Esophagus squamous epithelium (tissue), 5 donors: Measurements from ENCODE around the gene SPAG8. TPM values are rescaled to one million over a fixed set of nuclear protein-coding genes. Genes with fewer than 3 reads are reported as not detected.

Experiments
- DNase-seq: peaks from one replicate; lab custom pipeline; 2025; lab: John Stamatoyannopoulos, UW
- H3K27ac ChIP-seq, 4 donors: fragments of 200-600 bp; sonication (generic); one replicate each; pipeline ENCODE4 v1.5.1; 2016 to 2019; ENCODE audit warnings: mild to moderate bottlenecking in 1 of 4
- H3K27me3 ChIP-seq, 4 donors: fragments of 200-600 bp; sonication (generic); 1 replicate in 3 of 4; 2 replicates in 1 of 4; pipeline versions ENCODE4 v1.5.1 to v1.6.0; 2017 to 2021; ENCODE audit warnings: antibody characterized with exemption in 1 of 4
- H3K36me3 ChIP-seq, 3 donors: fragments of 200-600 bp; sonication (generic); one replicate each; pipeline ENCODE4 v1.5.1; 2016 to 2019
- H3K4me1 ChIP-seq, 3 donors: fragments of 200-600 bp; sonication (generic); one replicate each; pipeline ENCODE4 v1.5.1; 2017 to 2019
- H3K4me3 ChIP-seq, 4 donors: fragments of 200-600 bp; sonication (generic); 1 replicate in 3 of 4; 2 replicates in 1 of 4; pipeline ENCODE4 v1.5.1; 2016 to 2019; ENCODE audit warnings: mild to moderate bottlenecking in 2 of 4, moderate library complexity in 1 of 4
- H3K9me3 ChIP-seq, 3 donors: fragments of 200-600 bp; sonication (generic); one replicate each; pipeline ENCODE4 v1.5.1; 2016 to 2019
- CTCF ChIP-seq, 6 experiments: fragments of 450-650 bp in 4 of 6; fragments of 200-600 bp in 2 of 6; sonication (generic) in 2 of 6; IDR thresholded peaks; one replicate each; pipeline ENCODE4 v1.5.1; 2016 to 2019; ENCODE audit warnings: antibody characterized with exemption in 6 of 6, mild to moderate bottlenecking in 4 of 6, moderate library complexity in 4 of 6
- POLR2A ChIP-seq, 4 donors: fragments of 450-650 bp; IDR thresholded peaks; one replicate each; pipeline ENCODE4 v1.6.1; 2017; ENCODE audit warnings: antibody characterized with exemption in 4 of 4, mild to moderate bottlenecking in 4 of 4, moderate library complexity in 3 of 4
- WGBS, 2 donors: methylation state at CpG; one replicate each; pipeline ENCODE4 v1.1.5; 2018; 5-methylcytosine and 5-hydroxymethylcytosine counted together
- intact Hi-C: fragments of 100-400 bp; cut with DNase I; formaldehyde crosslinking; loops from one replicate; pipeline ENCODE4 v1.15.0; 2022
- total RNA-seq, 4 donors: library from RNA; depleted of rRNA; stranded (reverse); fragments of >200 nt; gene quantifications; one replicate each; pipeline ENCODE4 v1.1.0, GENCODE V29; 2016
- donor health status: DM: yes; HTN: yes; CAD: no.

Gene SPAG8
- total RNA-seq, 4 donors from 2014 or later = not detected

DNA sequence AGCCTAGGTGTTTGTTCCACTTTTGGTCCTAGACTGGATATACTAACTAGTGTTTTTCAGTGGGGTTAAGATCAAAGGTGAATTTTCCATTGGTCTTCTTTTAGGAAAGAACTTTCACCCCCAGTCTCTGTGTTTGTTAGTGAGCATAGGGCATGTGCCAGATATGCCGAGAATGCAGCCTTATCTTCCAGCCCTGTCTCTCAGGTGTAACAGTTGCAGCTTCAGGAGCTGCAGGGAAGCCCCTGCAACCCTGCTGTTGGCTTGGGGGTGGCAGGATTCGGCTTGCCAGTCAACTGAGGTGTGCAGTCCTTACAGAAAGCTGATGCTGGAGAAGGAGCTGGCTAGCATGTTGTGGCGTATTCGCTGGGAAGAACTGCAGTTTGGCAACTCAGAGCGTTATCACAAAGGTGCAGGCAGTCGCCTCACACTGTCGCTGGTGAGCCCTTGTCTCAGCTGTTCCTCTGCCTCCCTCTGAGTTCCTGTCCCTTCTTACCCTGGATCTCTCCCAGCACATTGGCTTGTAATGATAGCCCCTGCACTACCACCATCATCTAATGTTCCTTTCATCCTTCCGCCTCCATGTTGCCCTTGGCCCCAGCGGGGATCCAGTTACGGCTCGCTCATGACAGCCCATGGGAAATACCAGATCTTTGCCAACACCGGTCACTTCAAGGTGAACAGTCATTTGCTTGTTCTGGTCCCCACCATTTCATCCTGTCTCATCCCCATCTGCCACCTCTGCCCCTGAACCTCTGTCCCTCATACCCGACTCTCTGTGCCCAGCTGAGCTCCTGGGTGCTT is 10.5 kb downstream of the SPAG8 start:
- peaks cover 0 to 42% (median 0%) of the 10 kb centered on the region in 3 donors for H3K36me3 ChIP-seq
- no peak overlapping the region for H3K4me3 ChIP-seq
- H3K4me1 ChIP-seq = no peaks in the 10 kb centered on the region
- H3K27me3 ChIP-seq = no peaks in the 10 kb centered on the region
- TF ChIP-seq POLR2A (IDR thresholded peaks at IDR 0.05) (no peak), CTCF (IDR thresholded peaks at IDR 0.05) (no peak)
- no peak for DNase-seq
- H3K27ac ChIP-seq = no peak overlapping the region
- 88 to 94% methylated on average over 12 of the region's 13 CpGs for WGBS, 2 donors
- intact Hi-C loops = no loop called here
- no peaks in the 10 kb centered on the region for H3K9me3 ChIP-seq

DNA sequence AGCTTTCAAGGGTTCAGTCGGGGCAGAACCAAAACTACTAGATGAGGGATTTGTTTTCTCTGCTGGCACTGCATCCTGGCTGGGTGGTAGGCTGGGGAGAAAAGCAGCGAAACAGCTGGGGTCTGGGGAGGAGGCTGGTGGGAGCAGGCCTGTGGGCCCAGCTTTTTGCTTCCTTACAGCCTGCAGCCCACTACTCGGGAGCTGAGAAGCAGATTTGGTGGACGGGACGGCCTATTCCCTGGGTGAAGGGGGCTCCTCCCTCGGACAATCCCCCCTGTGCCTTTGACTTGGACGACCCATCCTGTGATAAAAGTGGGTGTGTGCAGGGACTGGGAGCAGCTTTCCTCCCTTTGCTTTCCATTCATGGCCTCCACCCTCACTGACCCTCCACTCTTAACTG is 11.5 kb downstream of the SPAG8 start:
- intact Hi-C loops = no loop called here
- Histone ChIP-seq H3K36me3 (peaks cover 0 to 32% (median 0%) of the 10 kb centered on the region in 3 donors), H3K4me1 (no peaks in the 10 kb centered on the region), H3K4me3 (no peak overlapping the region), H3K27me3 (no peaks in the 10 kb centered on the region), H3K27ac (no peak overlapping the region), H3K9me3 (no peaks in the 10 kb centered on the region)
- no peak for DNase-seq
- TF ChIP-seq CTCF (IDR thresholded peaks at IDR 0.05) = no peak
- TF ChIP-seq POLR2A (IDR thresholded peaks at IDR 0.05) = no peak
- 82 to 89% methylated on average over 6 to 7 of the region's 7 CpGs for WGBS, 2 donors

DNA sequence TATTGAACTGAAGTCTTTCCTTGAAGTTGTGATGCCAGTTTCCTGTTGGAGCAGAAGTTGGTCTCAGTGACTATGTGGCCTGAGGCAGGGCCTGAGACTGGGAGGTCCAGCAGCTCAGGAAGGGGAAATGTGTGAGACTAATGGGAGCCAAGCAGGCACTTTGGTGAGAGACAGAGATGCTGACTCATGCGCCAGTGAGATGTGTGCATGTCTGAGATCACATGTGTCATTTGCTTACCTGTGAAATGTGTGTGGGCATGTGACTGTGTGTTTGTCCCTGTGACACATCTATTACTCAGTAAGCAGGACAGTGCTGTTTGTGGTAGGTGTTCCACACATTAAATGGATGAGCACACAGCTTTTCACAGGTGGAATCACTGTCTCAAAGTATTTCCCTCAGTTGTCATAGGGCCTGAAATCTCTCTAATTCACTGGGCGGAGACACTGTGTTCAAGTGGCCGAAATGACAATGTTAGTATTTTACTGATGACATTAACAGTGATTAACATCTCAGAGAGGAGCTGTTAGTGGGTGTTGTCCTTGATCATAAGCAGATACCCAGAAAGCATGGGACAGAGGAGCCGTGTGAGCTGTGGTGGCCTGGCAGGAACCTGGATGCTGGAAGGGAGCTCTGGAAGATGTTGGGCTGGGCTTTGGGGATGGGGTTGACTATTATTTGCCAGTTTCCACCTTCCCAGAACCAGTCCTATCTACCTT is 13.2 kb downstream of the SPAG8 start:
- Histone ChIP-seq H3K27ac (no peak overlapping the region), H3K4me1 (peaks cover 0 to 5% (median 5%) of the 10 kb centered on the region in 3 donors), H3K4me3 (no peak overlapping the region), H3K27me3 (no peaks in the 10 kb centered on the region), H3K36me3 (peaks cover 0 to 27% (median 0%) of the 10 kb centered on the region in 3 donors), H3K9me3 (no peaks in the 10 kb centered on the region)
- DNase-seq = no peak
- WGBS, 2 donors = 60 to 82% methylated on average over 4 of the region's 4 CpGs
- intact Hi-C loops = no loop called here
- TF ChIP-seq POLR2A (IDR thresholded peaks at IDR 0.05) (no peak), CTCF (IDR thresholded peaks at IDR 0.05) (no peak)

DNA sequence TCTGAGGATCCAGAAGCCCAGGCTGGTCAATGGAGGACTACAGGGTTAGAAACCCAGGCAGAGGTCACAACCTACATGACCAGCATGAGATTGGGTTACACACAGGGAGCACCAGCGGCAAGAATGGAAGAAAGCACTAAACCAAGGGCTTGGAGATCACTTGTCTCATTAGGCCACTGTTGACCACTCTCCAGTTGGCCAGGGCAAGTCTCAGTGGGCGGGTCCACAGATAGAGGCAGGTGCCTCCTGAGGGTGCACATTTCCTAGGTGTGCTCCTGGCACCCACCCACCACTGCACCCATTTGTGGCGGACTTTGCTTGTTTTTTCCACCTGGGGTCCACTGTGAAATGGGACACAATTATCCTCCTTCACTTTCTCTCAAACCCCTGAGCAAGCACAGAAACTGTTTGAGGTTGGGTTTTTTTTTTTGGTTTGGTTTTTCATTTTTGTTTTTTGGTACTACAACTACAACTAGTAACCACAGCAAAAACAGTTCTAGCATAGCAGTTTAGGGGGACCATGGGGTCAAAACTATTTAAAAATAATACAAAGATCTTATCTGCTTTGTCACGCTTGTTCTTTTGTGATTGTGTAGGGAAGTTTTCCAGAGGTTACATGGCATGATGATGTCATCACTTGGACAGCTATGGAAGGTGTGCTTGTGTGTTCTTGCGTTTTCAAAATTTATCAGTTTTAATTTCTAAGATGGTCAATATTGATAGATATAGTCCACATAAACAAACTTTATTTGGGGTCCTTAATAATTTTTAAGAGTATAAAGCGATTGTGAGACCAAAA is 14.6 kb downstream of the SPAG8 start:
- Histone ChIP-seq H3K36me3 (peaks cover 0 to 24% (median 0%) of the 10 kb centered on the region in 3 donors), H3K4me3 (no peak overlapping the region), H3K27ac (no peak overlapping the region), H3K4me1 (peaks cover 0 to 18% (median 12%) of the 10 kb centered on the region in 3 donors), H3K27me3 (peaks cover 0 to 5% (median 0%) of the 10 kb centered on the region in 4 donors), H3K9me3 (no peaks in the 10 kb centered on the region)
- intact Hi-C loops = no loop called here
- TF ChIP-seq CTCF (IDR thresholded peaks at IDR 0.05) (no peak), POLR2A (IDR thresholded peaks at IDR 0.05) (no peak)
- WGBS, 2 donors = 82 to 90% methylated on average over 6 of the region's 6 CpGs
- no peak for DNase-seq
